Panc1 (cell line): ENCODE results near the gene FASTKD2. TPM values are rescaled to one million over a fixed set of nuclear protein-coding genes. Genes with fewer than 3 reads are reported as not detected.
A peak's percentile ranks its signal among the peaks of the same experiment; 100 is the strongest.

Source experiments
- ATAC-seq: fragments of 200-7000 bp; cut with Tn5 transposase; 2 replicates; pipeline ENCODE4 v1.9.1; 2020; ENCODE audit warnings: mild to moderate bottlenecking, moderate library complexity
- BruUV-seq: library from RNA; stranded (reverse); fragments of 400-500 nt; replicated peaks from 2 replicates; lab custom pipeline; 2021; lab: Mats Ljungman, UMichigan
- CTCF ChIA-PET: fragments of 300-600 bp; sonication (Branson Sonifier 250); formaldehyde crosslinking; loops from one replicate; lab custom pipeline; 2022; ENCODE audit warnings: antibody characterized with exemption; lab: Charles Lee
- POLR2A ChIA-PET: fragments of 300-600 bp; sonication (Branson Sonifier 250); formaldehyde crosslinking; loops from one replicate; lab custom pipeline; 2022; ENCODE audit warnings: antibody characterized with exemption; lab: Charles Lee
- DNase-seq: peaks from one replicate; pipeline ENCODE4 v3.0.0-alpha.2; 2010; ENCODE audit warnings: low read depth, low spot score
- H3K27ac ChIP-seq: 2 replicates; pipeline ENCODE4 v1.5.1; 2011; ENCODE audit warnings: mild to moderate bottlenecking, low read length, inconsistent platforms
- H3K27me3 ChIP-seq: fragments of 200-500 bp; sonication (Bioruptor generic); 2 replicates; pipeline ENCODE4 v1.6.0; 2014; ENCODE audit warnings: low read length, inconsistent platforms; ENCODE audit not compliant: control insufficient read depth, insufficient read depth
- H3K36me3 ChIP-seq: fragments of 200-500 bp; sonication (Bioruptor generic); 2 replicates; pipeline ENCODE4 v1.5.1; 2014; ENCODE audit warnings: inconsistent platforms, mild to moderate bottlenecking, low read length, moderate library complexity; ENCODE audit not compliant: control insufficient read depth, insufficient read depth
- H3K4me1 ChIP-seq: 2 replicates; pipeline ENCODE4 v1.5.1; 2011; ENCODE audit warnings: inconsistent platforms, mild to moderate bottlenecking, low read length, moderate library complexity; ENCODE audit not compliant: control insufficient read depth, insufficient read depth
- H3K4me3 ChIP-seq, 2 experiments: 2 replicates each; pipeline ENCODE4 v1.5.1; 2011 to 2012; ENCODE audit warnings: low read depth in 2 of 2, low read length in 2 of 2, mild to moderate bottlenecking in 2 of 2, inconsistent platforms in 1 of 2, moderate library complexity in 1 of 2
- H3K9me3 ChIP-seq: fragments of 200-500 bp; sonication (Bioruptor generic); 2 replicates; pipeline ENCODE4 v1.5.1; 2014; ENCODE audit warnings: low read depth, mild to moderate bottlenecking, inconsistent platforms, low read length, moderate library complexity; ENCODE audit not compliant: control insufficient read depth, insufficient read depth
- CTCF ChIP-seq: fragments of 450-650 bp; IDR thresholded peaks from 2 replicates; pipeline ENCODE4 v1.5.1; 2017; ENCODE audit warnings: mild to moderate bottlenecking
- POLR2AphosphoS5 ChIP-seq: IDR thresholded peaks from 2 replicates; pipeline ENCODE4 v1.6.1; 2012; ENCODE audit warnings: mild to moderate bottlenecking, low read depth, low read length, moderate library complexity
- REST ChIP-seq, 2 experiments: IDR thresholded peaks; 2 replicates each; pipeline ENCODE4 v1.6.1; 2011 to 2012; ENCODE audit warnings: low read depth in 2 of 2, control low read depth in 1 of 2, low read length in 1 of 2, mild to moderate bottlenecking in 1 of 2, moderate library complexity in 1 of 2; ENCODE audit not compliant: insufficient read depth in 1 of 2
- SIN3A ChIP-seq: IDR thresholded peaks from 2 replicates; pipeline ENCODE4 v1.6.1; 2012; ENCODE audit warnings: low read depth, mild to moderate bottlenecking, low read length, moderate library complexity, borderline replicate concordance; ENCODE audit not compliant: insufficient read depth
- TCF7L2 ChIP-seq: IDR thresholded peaks from 2 replicates; pipeline ENCODE4 v1.6.1; 2011; ENCODE audit warnings: mild to moderate bottlenecking, low read depth, low read length, inconsistent platforms
- in situ Hi-C: cut with HindIII; loops from 2 replicates; pipeline ENCODE4 v1.10.0; 2016; ENCODE audit warnings: low sequenced_read_pairs, low pct_unique_long_range_greater_than_20kb
- intact Hi-C: fragments of 100-400 bp; cut with micrococcal nuclease; formaldehyde crosslinking; loops from one replicate; pipeline ENCODE4 v1.10.0; 2022; ENCODE audit not compliant: unreplicated experiment
- total RNA-seq: library from RNA; stranded (reverse); gene quantifications from one replicate; pipeline ENCODE4 v1.2.1, GENCODE V29; 2021; ENCODE audit not compliant: unreplicated experiment

Gene FASTKD2
- total RNA-seq, 1 experiment from 2014 or later = 20.5 TPM

- ChIA-PET CTCF (no interaction called here), POLR2A (interaction anchor here (0.5 to 0.6 kb wide), 3 partner anchors 12 to 702 kb away, joined by 3 to 4 read pairs (median 4); no protein-coding TSS in a partner anchor)
- peaks cover 4% of the 10 kb centered on the region for H3K4me1 ChIP-seq
- no peak for TF ChIP-seq SIN3A
- no peak for TF ChIP-seq TCF7L2
- no peak for TF ChIP-seq CTCF
- TF ChIP-seq REST (IDR thresholded peaks at IDR 0.05; ENCODE audit: insufficient read depth in 1 of 2, low read depth in 2 of 2, low read length in 1 of 2) = no peak
- no peak for TF ChIP-seq POLR2AphosphoS5
- H3K27ac ChIP-seq = peak overlapping the region; percentile 96
- no TSS peak for BruUV-seq
- peaks cover 10% of the 10 kb centered on the region for H3K27me3 ChIP-seq
- peaks cover 8% of the 10 kb centered on the region; the same call in 1 of the 2 replicates for H3K36me3 ChIP-seq
- no peaks in the 10 kb centered on the region for H3K9me3 ChIP-seq
- ATAC-seq (peak; percentile 74), DNase-seq (no peak)
- peak overlapping the region; percentile 71 to 99 for H3K4me3 ChIP-seq
- in situ Hi-C loops = no loop called here
- intact Hi-C loops = no loop called here
These were observed 649 bp upstream of the FASTKD2 start for GRCh38 chr2:206764673-206765241.

GRCh38 chr2:206766057-206766930, 888 bp downstream of the FASTKD2 start:
- peak overlapping the region; percentile 71 to 99 for H3K4me3 ChIP-seq
- in situ Hi-C loops (no loop called here), intact Hi-C loops (no loop called here)
- DNase-seq (no peak), ATAC-seq (no peak)
- H3K27me3 ChIP-seq = peaks cover 10% of the 10 kb centered on the region
- H3K36me3 ChIP-seq = peaks cover 15% of the 10 kb centered on the region
- peaks cover 4% of the 10 kb centered on the region for H3K4me1 ChIP-seq
- POLR2A ChIA-PET = interaction anchor here (0.5 to 0.7 kb wide), 2 partner anchors 47 to 763 kb away, joined by 6 to 17 read pairs; partner anchors contain the start of gene CREB1
- peak overlapping the region; percentile 96 for H3K27ac ChIP-seq
- H3K9me3 ChIP-seq = no peaks in the 10 kb centered on the region
- TF ChIP-seq TCF7L2 = no peak
- no peak for TF ChIP-seq REST (IDR thresholded peaks at IDR 0.05; ENCODE audit: insufficient read depth in 1 of 2, low read depth in 2 of 2, low read length in 1 of 2)
- no peak for TF ChIP-seq POLR2AphosphoS5
- no peak for TF ChIP-seq CTCF
- no peak for TF ChIP-seq SIN3A
- CTCF ChIA-PET = interaction anchor here (0.7 kb wide), 1 partner anchor 68 kb away, joined by 7 read pairs; no protein-coding TSS in a partner anchor
- no TSS peak for BruUV-seq
